GM12801 (cell line): Measurements from ENCODE around the gene CEBPA.

ENCODE experiments used
- TF ChIP-seq, protein P1 (sequence below): IDR thresholded peaks from one replicate; pipeline ENCODE4 v1.5.1; 2011; ENCODE audit warnings: control low read depth; ENCODE audit not compliant: insufficient read length; ENCODE audit errors: extremely low read depth

Gene CEBPA

DNA sequence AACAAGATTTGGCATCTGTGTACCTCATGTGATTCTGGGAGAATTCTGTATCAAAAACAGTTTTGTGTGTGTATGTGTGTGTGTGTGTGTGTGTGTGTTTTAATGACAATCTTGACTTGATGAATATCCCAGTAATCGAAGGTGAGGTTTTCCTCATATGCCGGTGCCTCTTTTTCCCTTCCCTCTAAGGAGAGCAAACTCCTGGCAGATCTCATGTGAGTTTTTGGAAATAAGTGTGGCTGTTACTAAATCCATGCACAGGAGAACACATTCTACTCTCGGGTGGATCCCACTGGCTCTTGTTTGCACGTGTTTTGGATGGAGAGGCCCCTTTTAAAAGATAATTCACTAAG lies 42.2 kb upstream of the CEBPA start:
- TF ChIP-seq, protein P1, sequence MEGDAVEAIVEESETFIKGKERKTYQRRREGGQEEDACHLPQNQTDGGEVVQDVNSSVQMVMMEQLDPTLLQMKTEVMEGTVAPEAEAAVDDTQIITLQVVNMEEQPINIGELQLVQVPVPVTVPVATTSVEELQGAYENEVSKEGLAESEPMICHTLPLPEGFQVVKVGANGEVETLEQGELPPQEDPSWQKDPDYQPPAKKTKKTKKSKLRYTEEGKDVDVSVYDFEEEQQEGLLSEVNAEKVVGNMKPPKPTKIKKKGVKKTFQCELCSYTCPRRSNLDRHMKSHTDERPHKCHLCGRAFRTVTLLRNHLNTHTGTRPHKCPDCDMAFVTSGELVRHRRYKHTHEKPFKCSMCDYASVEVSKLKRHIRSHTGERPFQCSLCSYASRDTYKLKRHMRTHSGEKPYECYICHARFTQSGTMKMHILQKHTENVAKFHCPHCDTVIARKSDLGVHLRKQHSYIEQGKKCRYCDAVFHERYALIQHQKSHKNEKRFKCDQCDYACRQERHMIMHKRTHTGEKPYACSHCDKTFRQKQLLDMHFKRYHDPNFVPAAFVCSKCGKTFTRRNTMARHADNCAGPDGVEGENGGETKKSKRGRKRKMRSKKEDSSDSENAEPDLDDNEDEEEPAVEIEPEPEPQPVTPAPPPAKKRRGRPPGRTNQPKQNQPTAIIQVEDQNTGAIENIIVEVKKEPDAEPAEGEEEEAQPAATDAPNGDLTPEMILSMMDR: no peak

DNA sequence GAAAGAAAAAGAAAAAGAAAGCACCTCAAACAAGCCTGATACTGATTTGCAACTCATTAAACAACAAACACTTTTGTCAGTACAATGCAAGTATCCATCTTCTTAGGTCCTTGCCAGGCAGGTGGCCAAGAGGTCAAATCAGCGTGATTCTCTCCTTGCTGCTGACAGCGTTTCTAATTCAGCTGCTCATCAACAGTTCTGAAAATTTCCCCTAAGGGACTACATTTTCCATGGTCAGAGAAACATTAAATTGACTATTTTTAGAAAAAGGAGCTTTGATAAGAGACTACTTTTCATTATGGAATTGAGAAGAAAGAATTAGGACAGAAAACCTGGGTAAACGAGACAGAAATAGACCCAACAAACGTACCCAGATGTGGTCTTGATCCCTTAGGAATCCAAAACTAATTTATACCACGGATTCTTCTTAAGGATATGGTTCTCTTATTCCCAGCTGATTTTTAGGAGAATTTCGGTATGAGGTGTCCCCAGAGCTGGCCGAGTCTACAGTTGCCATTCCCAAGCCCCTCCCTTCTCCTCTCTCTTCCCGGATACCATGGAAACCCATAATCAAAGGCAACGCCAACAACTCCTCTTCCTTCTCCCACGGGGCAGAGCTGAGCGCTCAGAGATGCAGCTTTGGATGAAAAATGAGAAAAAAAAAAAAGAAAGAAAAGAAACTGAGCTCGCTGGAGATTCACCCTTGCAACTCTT lies 41.7 kb upstream of the CEBPA start:
- TF ChIP-seq, protein P1: no peak

DNA sequence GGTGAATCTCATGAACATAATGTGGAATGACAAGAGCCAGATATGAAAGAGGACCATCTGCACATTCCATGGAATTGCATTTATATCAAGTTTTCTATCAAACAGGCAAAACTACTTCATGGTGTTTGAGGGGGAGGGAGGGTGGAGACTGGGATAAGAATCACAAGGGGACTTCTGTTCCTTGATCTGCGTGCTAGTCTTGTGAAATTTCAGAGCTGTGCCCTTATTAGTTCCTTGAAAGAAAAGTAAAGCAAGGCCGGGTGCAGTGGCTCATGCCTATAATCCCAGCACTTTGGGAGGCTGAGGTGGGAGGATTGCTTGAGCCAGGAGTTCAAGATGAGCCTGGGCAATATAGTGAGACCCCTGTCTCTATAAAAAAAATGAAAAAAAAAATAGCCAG lies 41.0 kb upstream of the CEBPA start:
- TF ChIP-seq, protein P1: no peak

DNA sequence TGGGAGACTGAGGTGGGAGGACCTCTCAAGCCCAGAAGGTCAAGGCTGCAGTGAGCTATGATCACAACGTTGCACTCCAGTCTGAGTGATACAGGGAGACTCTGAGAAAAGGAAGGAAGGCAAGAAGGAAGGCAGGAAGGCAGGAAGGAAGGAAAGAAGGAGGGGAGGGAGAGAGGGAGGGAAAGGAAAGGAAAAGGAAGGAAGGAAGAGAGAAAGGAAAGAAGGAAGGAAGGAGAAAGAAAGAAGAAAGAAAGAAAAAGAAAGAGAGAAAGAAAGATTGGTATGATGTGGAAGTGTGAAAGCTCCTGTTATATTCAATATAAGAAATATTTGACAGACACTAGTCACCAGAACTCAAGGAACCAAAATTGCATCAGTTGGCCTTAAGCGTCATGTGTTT lies 38.7 kb upstream of the CEBPA start:
- TF ChIP-seq, protein P1: no peak

DNA sequence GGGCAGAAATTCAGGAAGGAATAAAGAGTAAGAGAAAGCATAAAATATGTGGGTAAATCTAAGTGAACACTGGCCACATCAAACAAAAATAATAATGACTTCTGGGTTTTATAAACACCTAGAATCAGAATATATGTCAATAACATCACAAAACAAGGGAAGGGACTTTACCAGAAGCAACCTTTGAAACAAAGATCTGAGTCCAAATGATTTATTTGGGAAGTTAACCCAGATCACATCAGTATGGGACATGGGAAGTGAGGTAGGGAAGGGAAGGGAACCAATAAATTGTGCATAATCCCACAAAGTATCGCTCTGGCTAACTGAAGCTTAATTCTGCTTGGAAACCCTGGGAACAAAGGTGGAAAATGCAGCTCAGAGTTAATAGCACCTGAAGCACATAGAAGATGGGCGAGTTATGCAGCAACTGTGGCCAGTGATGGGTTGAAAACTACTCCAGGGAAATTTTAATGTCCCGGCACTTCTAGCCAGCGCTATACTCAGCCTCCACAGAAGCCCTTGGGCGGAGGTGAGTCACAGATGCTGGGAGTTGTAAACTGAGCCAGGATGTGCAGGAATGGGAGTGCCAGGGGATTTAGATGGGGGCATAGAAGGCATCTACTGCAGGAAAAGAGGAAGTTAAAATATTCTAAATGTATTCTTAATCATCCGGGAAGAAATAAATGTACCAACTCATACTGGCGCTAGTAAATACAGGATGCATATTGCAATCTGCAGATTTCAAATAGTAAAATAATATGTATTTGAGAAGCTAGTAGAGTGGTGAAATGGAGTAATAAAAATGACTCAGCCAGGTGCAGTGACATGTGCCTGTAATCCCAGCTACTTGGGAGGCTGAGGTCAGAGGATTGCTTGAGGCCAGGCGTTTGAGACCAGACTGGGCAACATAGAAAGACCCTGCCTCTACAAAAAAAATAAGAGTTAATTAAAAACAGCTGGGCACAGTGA lies 37.0 kb upstream of the CEBPA start:
- TF ChIP-seq, protein P1: no peak

DNA sequence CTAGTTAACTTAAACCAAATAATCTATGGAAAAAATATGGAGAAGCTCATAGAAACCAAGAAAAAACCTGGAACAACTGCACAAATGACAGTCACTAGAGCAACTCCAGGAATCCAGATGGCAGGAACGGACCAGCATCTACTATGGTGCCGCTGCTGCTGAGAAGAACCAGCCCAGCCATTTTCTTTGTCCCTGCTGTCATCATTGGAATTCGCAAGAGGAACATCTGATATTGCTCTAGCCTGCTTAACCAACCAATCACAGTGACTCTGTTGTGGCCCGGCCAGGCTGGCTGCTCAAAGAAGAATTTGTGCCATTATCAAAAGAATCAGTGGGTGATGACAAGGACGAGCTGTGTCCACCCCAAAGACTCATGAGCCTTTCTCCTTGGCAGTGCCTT lies 33.1 kb upstream of the CEBPA start:
- TF ChIP-seq, protein P1: no peak

DNA sequence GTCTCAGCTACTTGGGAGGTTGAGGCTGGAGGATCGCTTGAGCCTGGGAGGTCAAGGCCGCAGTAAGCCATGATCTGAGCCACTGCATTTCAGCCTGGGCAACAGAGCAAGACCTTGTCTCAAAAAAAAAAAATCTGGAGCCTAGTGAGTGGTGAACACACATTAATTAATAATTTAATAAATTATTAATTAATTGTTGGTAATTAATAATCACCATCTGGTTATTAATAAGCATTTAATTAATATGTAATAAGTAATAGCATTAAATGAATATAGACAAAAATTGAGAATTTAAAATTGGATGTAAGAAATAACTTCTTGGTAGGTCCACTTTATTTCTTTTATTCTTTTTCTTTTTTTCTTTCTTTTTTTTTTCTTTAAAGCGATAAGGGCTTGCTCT lies 31.9 kb upstream of the CEBPA start:
- TF ChIP-seq, protein P1: no peak
